ENCODE results near the gene ZNF480. TPM values are rescaled to one million over a fixed set of nuclear protein-coding genes. Genes with fewer than 3 reads are reported as not detected.
A peak's percentile ranks its signal among the peaks of the same experiment; 100 is the strongest.

The ZNF480 gene
- total and polyA plus RNA-seq, 2 of the 8 experiments (the other 6 are each of a cell fraction or from before 2014, with no cell fraction given), result 3.4 to 32.9 TPM

GRCh38 chr19:52336117-52336790 lies 39.3 kb downstream of the ZNF480 start, which contains the start of gene ZNF610 (continued):
- no peak for TF ChIP-seq BCL11A (IDR thresholded peaks at IDR 0.05; ENCODE audit: low read depth in 2 of 2, low read length in 2 of 2)
- TF ChIP-seq EP300 (IDR thresholded peaks at IDR 0.05; ENCODE audit: borderline replicate concordance in 1 of 2, low read depth in 2 of 2, low read length in 2 of 2), result no peak
- TF ChIP-seq PHF8 (conservative IDR thresholded peaks at IDR 0.05; ENCODE audit: low read depth, low read length), result peak; percentile 60; the same call in 1 of the 2 replicates
- TF ChIP-seq RFX5 (IDR thresholded peaks at IDR 0.05; ENCODE audit: borderline replicate concordance, low read depth, low read length), result no peak
- no peak for TF ChIP-seq SIN3A (conservative IDR thresholded peaks at IDR 0.05 in 1 of 2, IDR thresholded peaks at IDR 0.05 in 1 of 2; ENCODE audit: low read depth in 1 of 2, low read length in 2 of 2)
- no peak for TF ChIP-seq POU5F1 (IDR thresholded peaks at IDR 0.05; ENCODE audit: low read depth, low read length)
- peak; percentile 37; the same call in 1 of the 2 replicates for TF ChIP-seq SP4 (IDR thresholded peaks at IDR 0.05; ENCODE audit: low read length)
- TF ChIP-seq TAF1 (IDR thresholded peaks at IDR 0.05; ENCODE audit: low read depth, low read length), result peak; percentile 86
- no peak for TF ChIP-seq YY1 (IDR thresholded peaks at IDR 0.05; ENCODE audit: low read depth, low read length)
- no peak for TF ChIP-seq CREB1 (IDR thresholded peaks at IDR 0.05)
- TF ChIP-seq SIRT6 (IDR thresholded peaks at IDR 0.05; ENCODE audit: low read length), result no peak
- no peak for TF ChIP-seq SIX5 (IDR thresholded peaks at IDR 0.05; ENCODE audit: low read depth, low read length)
- peak; percentile 63 for TF ChIP-seq TAF7 (optimal IDR thresholded peaks at IDR 0.05; ENCODE audit: borderline replicate concordance, low read depth, low read length)
- peak; percentile 82 to 86 for TF ChIP-seq POLR2A (IDR thresholded peaks at IDR 0.05; ENCODE audit: control extremely low read depth in 1 of 2, low read depth in 2 of 2, low read length in 2 of 2)
- peak; percentile 67; the same call in 1 of the 2 replicates for TF ChIP-seq RBBP5 (IDR thresholded peaks at IDR 0.05; ENCODE audit: borderline replicate concordance, low read depth, low read length)
- TF ChIP-seq TBP (IDR thresholded peaks at IDR 0.05; ENCODE audit: low read depth, low read length), result peak; percentile 76
- no peak for TF ChIP-seq CTCF (IDR thresholded peaks at IDR 0.05; ENCODE audit: control extremely low read depth in 1 of 3, insufficient read depth in 1 of 3, low read depth in 1 of 3, low read length in 3 of 3)

Data from H1 (cell line).